HepG2 (cell line): Measurements from ENCODE around the gene PRKAG1. TPM values are rescaled to one million over a fixed set of nuclear protein-coding genes. Genes with fewer than 3 reads are reported as not detected.

Source experiments
- AKNA ChIP-seq: sonication (generic); formaldehyde crosslinking; IDR thresholded peaks from 2 replicates; pipeline ENCODE4 v1.4.0; 2020; ENCODE audit warnings: missing genetic modification reagents, borderline replicate concordance
- CEBPG ChIP-seq: IDR thresholded peaks from 2 replicates; pipeline ENCODE4 v1.6.1; 2016
- HMGXB4 ChIP-seq, 2 experiments: sonication (generic) in 1 of 2; formaldehyde crosslinking in 1 of 2; IDR thresholded peaks; 2 replicates each; pipeline versions ENCODE4 v1.4.0 to v1.6.1; 2018 to 2020; ENCODE audit warnings: missing genetic modification reagents in 2 of 2, borderline replicate concordance in 1 of 2, low read depth in 1 of 2, mild to moderate bottlenecking in 1 of 2, missing biosample characterization in 1 of 2
- HOXA3 ChIP-seq: sonication (generic); formaldehyde crosslinking; IDR thresholded peaks from 2 replicates; pipeline ENCODE4 v1.5.0; 2020; ENCODE audit warnings: missing genetic modification reagents
- MEF2D ChIP-seq: sonication (generic); formaldehyde crosslinking; IDR thresholded peaks from 2 replicates; pipeline ENCODE4 v1.5.1; 2020; ENCODE audit warnings: mild to moderate bottlenecking, missing genetic modification reagents
- MTA3 ChIP-seq: sonication (generic); formaldehyde crosslinking; IDR thresholded peaks from 2 replicates; pipeline ENCODE4 v1.4.0; 2020; ENCODE audit warnings: missing genetic modification reagents
- MYPOP ChIP-seq: sonication (generic); formaldehyde crosslinking; IDR thresholded peaks from 2 replicates; pipeline ENCODE4 v1.8.1; 2023; ENCODE audit warnings: mild to moderate bottlenecking, moderate library complexity, missing genetic modification reagents
- NONO ChIP-seq, 2 experiments: fragments of 450-650 bp in 1 of 2; sonication (generic) in 1 of 2; formaldehyde crosslinking in 1 of 2; IDR thresholded peaks in 1 of 2; conservative IDR thresholded peaks in 1 of 2; 2 replicates each; pipeline versions ENCODE4 v1.6.1 to v1.8.0; 2017 to 2022; ENCODE audit warnings: mild to moderate bottlenecking in 1 of 2, missing genetic modification reagents in 1 of 2, moderate library complexity in 1 of 2
- POGK ChIP-seq: sonication (generic); formaldehyde crosslinking; conservative IDR thresholded peaks from 2 replicates; pipeline ENCODE4 v1.8.0; 2022; ENCODE audit warnings: mild to moderate bottlenecking, moderate library complexity, missing genetic modification reagents
- TAF1 ChIP-seq: sonication (generic); formaldehyde crosslinking; IDR thresholded peaks from 2 replicates; pipeline ENCODE4 v1.4.0; 2020; ENCODE audit warnings: missing genetic modification reagents
- ZFX ChIP-seq: sonication (generic); formaldehyde crosslinking; IDR thresholded peaks from 2 replicates; pipeline ENCODE4 v1.4.0; 2020; ENCODE audit warnings: mild to moderate bottlenecking, low read depth, missing genetic modification reagents, moderate library complexity
- ZNF451 ChIP-seq: sonication (generic); formaldehyde crosslinking; IDR thresholded peaks from 2 replicates; pipeline ENCODE4 v1.5.0; 2020; ENCODE audit warnings: mild to moderate bottlenecking, missing genetic modification reagents
- ZNF549 ChIP-seq: sonication (generic); formaldehyde crosslinking; IDR thresholded peaks from 2 replicates; pipeline ENCODE4 v1.5.0; 2020; ENCODE audit warnings: missing genetic modification reagents
- ZNF768 ChIP-seq: sonication (generic); formaldehyde crosslinking; IDR thresholded peaks from 2 replicates; pipeline ENCODE4 v1.4.0; 2020; ENCODE audit warnings: missing genetic modification reagents
- ZNF800 ChIP-seq: sonication (generic); formaldehyde crosslinking; IDR thresholded peaks from 2 replicates; pipeline ENCODE4 v1.4.0; 2020; ENCODE audit warnings: missing genetic modification reagents
- ZNF816 ChIP-seq: sonication (generic); formaldehyde crosslinking; IDR thresholded peaks from 2 replicates; pipeline ENCODE4 v1.8.0; 2022; ENCODE audit warnings: missing genetic modification reagents, mild to moderate bottlenecking, borderline replicate concordance
- polyA plus RNA-seq, 8 experiments: library from polyadenylated mRNA; depleted of rRNA in 3 of 8; stranded (reverse) in 7 of 8; unstranded in 1 of 8; fragments of >200 nt; fragmentation: Illumina TruSeq in 4 of 8; extraction: Trizol in 4 of 8; gene quantifications; 2 replicates each; pipeline versions ENCODE4 v1.2.1 to v1.2.3, GENCODE V29; 2011 to 2016; ENCODE audit warnings: low read depth in 4 of 8, missing spikeins in 1 of 8, mixed read lengths in 1 of 8; ENCODE audit not compliant: insufficient read depth in 1 of 8
- total RNA-seq, 5 experiments: library from RNA; depleted of rRNA; stranded (reverse); fragments of >200 nt; fragmentation: Illumina TruSeq; extraction: Trizol; gene quantifications; 2 replicates each; pipeline ENCODE4 v1.2.3, GENCODE V29; 2016; ENCODE audit warnings: low read depth in 1 of 5

Gene PRKAG1
- total and polyA plus RNA-seq, 2 of the 13 experiments (the other 11 are each of a cell fraction or from before 2014, with no cell fraction given): 26.1 to 32.8 TPM

GRCh38 chr12:48969833-48970701 lies 48.5 kb downstream of the PRKAG1 start (continued):
- TF ChIP-seq HMGXB4 (CRISPR knock-in tag; IDR thresholded peaks at IDR 0.05; ENCODE audit: borderline replicate concordance in 1 of 2, low read depth in 1 of 2) (peak in 1 of 2 experiments; percentile 49; a peak in 1 of 4 replicates), ZNF816 (CRISPR knock-in tag) (0 out of 2 replicates have a peak, but pooled peaks have one; percentile 54), MYPOP (peak; percentile 51; the same call in 1 of the 2 replicates), ZNF768 (CRISPR knock-in tag) (peak; percentile 24; the same call in 1 of the 2 replicates), ZNF800 (peak; percentile 79; the same call in 1 of the 2 replicates), ZNF549 (CRISPR knock-in tag) (no peak), NONO (IDR thresholded peaks at IDR 0.05) (no peak), NONO (CRISPR knock-in tag; conservative IDR thresholded peaks at IDR 0.05) (no peak), MTA3 (CRISPR knock-in tag) (no peak), ZNF451 (CRISPR knock-in tag) (peak; percentile 63; the same call in 1 of the 2 replicates), TAF1 (CRISPR knock-in tag) (no peak), POGK (CRISPR knock-in tag) (no peak), CEBPG (no peak), AKNA (CRISPR knock-in tag) (no peak), ZFX (CRISPR knock-in tag) (peak; percentile 60), MEF2D (CRISPR knock-in tag) (no peak), HOXA3 (CRISPR knock-in tag) (no peak)
